Muscle of leg (tissue), 11 donors: ENCODE measurements around the gene JAGN1. TPM values are rescaled to one million over a fixed set of nuclear protein-coding genes. Genes with fewer than 3 reads are reported as not detected.
"Not testable (repeated sequence)": the region's sequence is repeated elsewhere in the genome, so short reads cannot be mapped to it uniquely, and the experiment has no call there.

Source experiments
- DNase-seq: peaks from one replicate; pipeline ENCODE4 v3.0.0; 2013
- H3K27ac ChIP-seq: one replicate; pipeline ENCODE4 v1.5.1; 2013; ENCODE audit warnings: mild to moderate bottlenecking, low read length, control low read depth
- H3K27me3 ChIP-seq: one replicate; pipeline ENCODE4 v1.6.1; 2013; ENCODE audit warnings: low read length; ENCODE audit not compliant: control insufficient read depth, insufficient read depth
- H3K36me3 ChIP-seq: one replicate; pipeline ENCODE4 v1.6.1; 2013; ENCODE audit warnings: low read length; ENCODE audit not compliant: control insufficient read depth, insufficient read depth
- H3K4me1 ChIP-seq: one replicate; pipeline ENCODE4 v1.6.1; 2013; ENCODE audit warnings: low read length; ENCODE audit not compliant: control insufficient read depth, insufficient read depth
- H3K4me3 ChIP-seq: one replicate; pipeline ENCODE4 v1.5.1; 2013; ENCODE audit warnings: low read length, control low read depth
- H3K9me3 ChIP-seq: replicated peaks from 2 replicates; pipeline ENCODE4 v1.6.1; 2013; ENCODE audit warnings: low read depth, low read length; ENCODE audit not compliant: control insufficient read depth
- WGBS: methylation state at CpG from one replicate; pipeline ENCODE4 v1.1.5; 2013; ENCODE audit warnings: missing lambda C conversion rate; ENCODE audit not compliant: insufficient coverage; 5-methylcytosine and 5-hydroxymethylcytosine counted together
- polyA plus RNA-seq, 8 donors: library from polyadenylated mRNA; unstranded; fragments of 120-200 nt; gene quantifications; one replicate each; pipeline versions ENCODE4 v1.2.1 to v1.2.3, GENCODE V29; 2013; ENCODE audit warnings: inconsistent platforms in 1 of 8, low replicate concordance in 1 of 8; ENCODE audit not compliant: insufficient read length in 8 of 8, insufficient read depth in 1 of 8
- total RNA-seq: library from RNA; stranded (reverse); fragments of 120-200 nt; gene quantifications from one replicate; pipeline ENCODE4 v1.2.4, GENCODE V29; 2013

JAGN1 gene
- total and polyA plus RNA-seq, 9 donors = 19.7 to 33.3 (median 29.8) TPM

DNA sequence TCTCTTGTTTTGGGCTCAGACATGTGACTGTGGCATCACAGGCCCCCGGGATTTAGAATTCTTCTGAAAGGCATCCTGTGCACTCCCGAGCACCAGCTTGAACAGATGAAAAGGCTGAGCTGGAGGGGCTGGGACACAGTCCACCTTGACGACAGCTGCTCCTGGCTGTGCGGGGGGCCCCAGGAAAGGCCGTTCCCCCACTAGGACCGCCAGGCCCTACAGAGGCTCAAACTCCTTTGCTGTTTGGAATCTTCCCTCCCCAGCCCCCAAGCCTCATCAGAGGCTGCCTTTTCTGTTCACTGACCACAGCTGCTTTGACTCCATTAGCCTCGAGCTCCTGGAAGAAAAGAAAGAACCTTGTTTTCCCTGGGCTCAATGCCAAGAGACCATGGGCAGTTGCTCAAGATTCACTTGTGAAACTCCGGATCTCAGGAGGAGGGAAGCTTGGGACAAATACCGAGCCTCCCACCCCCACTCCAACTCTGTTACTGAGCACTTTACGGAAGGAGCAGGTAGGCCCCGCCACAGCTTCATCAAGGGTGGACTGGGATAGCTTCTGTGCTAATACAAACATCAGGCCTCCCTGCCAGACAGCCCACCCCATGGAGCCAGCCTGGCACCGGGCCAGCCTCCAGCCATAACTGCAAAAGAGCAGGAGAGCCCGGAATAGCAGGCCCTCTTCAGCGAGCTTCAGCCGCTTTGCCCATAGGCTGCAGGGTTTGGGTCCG, 26.0 kb upstream of the JAGN1 start:
- Histone ChIP-seq H3K9me3 (no peaks in the 10 kb centered on the region), H3K4me3 (no peak overlapping the region), H3K36me3 (no peaks in the 10 kb centered on the region), H3K27me3 (no peaks in the 10 kb centered on the region), H3K4me1 (peaks cover 31% of the 10 kb centered on the region), H3K27ac (peak overlapping the region; percentile 77)
- WGBS = 38% methylated on average over 10 of the region's 16 CpGs
- peak; percentile 90 for DNase-seq

DNA sequence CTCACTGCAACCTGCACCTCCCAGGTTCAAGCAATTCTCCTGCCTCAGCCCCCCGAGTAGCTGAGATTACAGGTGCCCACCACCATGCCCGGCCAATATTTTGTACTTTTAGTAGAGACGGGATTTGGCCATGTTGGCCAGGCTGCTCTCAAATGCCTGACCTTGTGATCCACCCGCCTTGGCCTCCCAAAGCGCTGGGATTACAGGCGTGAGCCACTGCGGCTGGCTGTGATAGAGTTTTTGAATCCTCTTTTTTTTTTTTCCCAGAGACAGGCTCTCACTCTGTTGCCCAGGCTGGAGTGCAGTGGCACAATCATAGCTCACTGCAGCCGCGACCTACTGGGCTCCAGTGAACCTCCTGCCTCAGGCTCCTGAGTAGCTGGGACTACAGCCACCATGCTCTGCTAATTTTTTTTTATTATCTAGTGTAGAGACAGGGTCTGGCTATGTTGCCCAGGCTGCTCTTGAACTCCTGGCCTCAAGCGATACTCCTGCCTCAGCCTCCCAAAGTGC, 25.2 kb upstream of the JAGN1 start:
- 67% methylated on average over 2 of the region's 10 CpGs for WGBS
- not testable (repeated sequence) for H3K4me3 ChIP-seq, DNase-seq, H3K9me3 ChIP-seq, H3K27me3 ChIP-seq, H3K36me3 ChIP-seq
- peaks cover 31% of the 10 kb centered on the region for H3K4me1 ChIP-seq
- peak overlapping the region; percentile 77 for H3K27ac ChIP-seq

DNA sequence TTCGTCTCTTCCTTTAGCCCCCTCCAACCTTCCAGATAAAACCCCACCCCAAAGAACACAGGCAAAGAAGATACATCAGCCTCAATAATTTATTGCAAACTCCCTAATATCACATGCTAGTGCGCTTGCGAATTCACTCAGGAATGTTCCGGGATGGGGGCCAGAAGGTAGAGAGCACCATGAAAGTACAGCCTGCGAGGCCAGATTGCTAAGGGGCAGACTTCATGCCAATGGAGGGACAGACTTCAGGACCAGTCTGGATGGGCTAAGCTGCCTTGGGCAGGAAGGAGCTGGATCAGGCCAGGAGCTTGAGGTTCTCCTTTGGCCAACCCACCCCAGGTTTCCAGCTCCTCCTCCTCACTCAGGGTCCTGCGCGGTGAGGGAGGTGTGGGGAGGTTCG, 23.8 kb upstream of the JAGN1 start:
- 52% methylated on average over 2 of the region's 8 CpGs for WGBS
- H3K27me3 ChIP-seq = no peaks in the 10 kb centered on the region
- peaks cover 31% of the 10 kb centered on the region for H3K4me1 ChIP-seq
- no peak overlapping the region for H3K4me3 ChIP-seq
- DNase-seq = no peak
- H3K27ac ChIP-seq = no peak overlapping the region
- H3K9me3 ChIP-seq = no peaks in the 10 kb centered on the region
- no peaks in the 10 kb centered on the region for H3K36me3 ChIP-seq

DNA sequence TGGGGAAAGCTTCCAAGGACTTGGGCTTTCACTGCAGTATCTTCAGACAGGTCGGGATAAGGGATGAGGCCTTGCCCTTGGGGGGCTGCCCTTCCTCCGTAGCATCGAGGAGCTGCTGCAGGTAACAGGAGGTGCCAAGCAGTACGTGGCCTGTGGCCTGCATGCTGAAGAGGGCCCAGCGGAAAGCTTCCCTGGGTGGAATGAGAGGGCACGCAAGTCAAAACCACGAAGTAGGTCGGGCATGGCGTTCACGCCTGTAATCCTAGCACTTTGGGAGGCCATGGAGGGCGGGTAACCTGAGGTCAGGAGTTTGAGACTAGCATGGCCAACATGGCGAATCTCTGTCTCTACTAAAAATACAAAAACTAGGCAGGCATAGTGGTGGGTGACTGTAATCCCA, 23.3 kb upstream of the JAGN1 start:
- Histone ChIP-seq H3K27ac (no peak overlapping the region), H3K4me3 (no peak overlapping the region), H3K4me1 (peaks cover 31% of the 10 kb centered on the region), H3K9me3 (no peaks in the 10 kb centered on the region), H3K27me3 (no peaks in the 10 kb centered on the region), H3K36me3 (no peaks in the 10 kb centered on the region)
- 87% methylated on average over 6 of the region's 12 CpGs for WGBS
- DNase-seq = no peak

DNA sequence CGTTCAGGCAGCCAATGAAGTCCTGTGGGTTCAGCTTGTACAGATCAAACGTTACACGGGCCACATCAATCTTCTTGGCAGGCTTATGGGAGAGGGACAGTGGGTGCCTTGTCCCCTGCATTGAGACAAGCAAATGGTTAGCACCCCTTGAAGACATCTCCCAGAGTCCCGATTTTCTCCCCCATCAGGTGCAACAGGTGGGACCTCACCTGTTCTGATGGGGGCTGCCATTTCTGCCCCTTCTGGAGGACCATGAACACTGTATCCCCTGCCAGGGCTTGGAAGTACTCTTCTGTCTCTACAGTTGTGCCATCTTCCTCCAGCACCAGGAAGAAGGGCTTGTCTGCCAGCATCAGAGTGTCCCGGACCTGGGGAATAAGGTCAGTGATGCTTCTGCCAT, 20.5 kb upstream of the JAGN1 start:
- 79% methylated on average over 5 of the region's 5 CpGs for WGBS
- Histone ChIP-seq H3K27me3 (no peaks in the 10 kb centered on the region), H3K9me3 (no peaks in the 10 kb centered on the region), H3K27ac (no peak overlapping the region), H3K4me1 (peaks cover 5% of the 10 kb centered on the region), H3K4me3 (no peak overlapping the region), H3K36me3 (no peaks in the 10 kb centered on the region)
- no peak for DNase-seq

DNA sequence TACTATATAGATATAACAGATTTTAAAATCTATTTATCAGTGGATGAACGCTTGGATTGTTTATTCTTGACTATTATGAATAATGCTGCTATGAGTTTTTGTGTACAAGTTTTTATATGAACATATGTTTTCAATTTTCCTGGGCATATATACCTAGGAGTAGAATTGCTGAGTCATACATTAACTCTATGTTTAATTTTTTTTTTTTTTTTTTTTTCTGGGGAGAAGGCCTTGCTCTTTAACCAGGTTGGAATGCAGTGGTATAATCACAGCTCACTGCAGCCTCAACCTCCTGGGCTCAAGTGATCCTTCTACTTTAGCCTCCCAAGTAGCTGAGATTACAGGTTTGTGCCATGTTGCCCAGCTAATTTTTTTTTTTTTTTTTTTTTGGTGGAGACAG, 19.4 kb upstream of the JAGN1 start:
- WGBS = no CpG with 5 or more reads among the region's 1 CpG
- DNase-seq = no peak
- no peaks in the 10 kb centered on the region for H3K36me3 ChIP-seq
- H3K4me1 ChIP-seq = no peaks in the 10 kb centered on the region
- no peaks in the 10 kb centered on the region for H3K9me3 ChIP-seq
- H3K27ac ChIP-seq = no peak overlapping the region
- no peaks in the 10 kb centered on the region for H3K27me3 ChIP-seq
- no peak overlapping the region for H3K4me3 ChIP-seq

DNA sequence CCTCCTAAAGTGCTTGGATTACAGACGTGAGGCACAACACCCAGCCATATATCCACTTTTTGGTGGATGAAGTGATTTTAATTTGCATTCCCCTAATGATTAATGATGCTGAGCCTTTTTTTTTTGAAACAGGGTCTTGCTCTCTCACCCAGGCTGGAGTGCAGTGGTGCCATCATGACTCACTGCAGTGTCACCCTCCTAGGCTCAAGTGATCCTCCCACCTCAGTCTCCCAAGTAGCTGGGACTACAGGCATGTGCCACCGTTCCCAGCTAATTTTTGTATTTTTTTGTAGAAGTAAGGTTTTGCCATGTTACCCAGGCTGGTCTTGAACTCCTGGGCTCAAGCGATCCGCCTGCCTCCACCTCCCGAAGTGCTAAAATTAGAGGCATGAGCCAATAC, 18.3 kb upstream of the JAGN1 start:
- WGBS = 100% methylated on average over 2 of the region's 5 CpGs
- not testable (repeated sequence) for H3K27ac ChIP-seq, H3K4me1 ChIP-seq, H3K36me3 ChIP-seq, H3K27me3 ChIP-seq, H3K9me3 ChIP-seq, H3K4me3 ChIP-seq, DNase-seq

DNA sequence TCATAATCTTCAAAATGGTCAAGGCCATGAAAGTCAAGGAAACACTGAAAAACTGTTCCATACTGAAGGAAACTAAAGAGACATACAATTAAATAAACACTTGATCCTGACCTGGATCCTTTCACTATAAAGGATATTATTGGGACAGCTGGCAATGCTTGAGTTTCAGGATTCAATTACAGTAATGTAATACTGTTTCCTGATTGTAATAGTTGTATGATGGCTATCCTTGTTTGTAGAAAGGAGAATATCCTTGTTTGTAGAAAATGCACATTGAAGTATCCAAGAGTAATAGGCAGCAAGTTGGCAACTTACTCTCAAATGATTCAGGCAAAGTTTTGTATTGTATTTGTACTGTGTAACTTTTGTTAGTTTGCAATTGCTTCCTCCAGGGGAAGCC, 15.0 kb upstream of the JAGN1 start:
- DNase-seq = no peak
- Histone ChIP-seq H3K4me3 (no peak overlapping the region), H3K27ac (no peak overlapping the region), H3K27me3 (no peaks in the 10 kb centered on the region), H3K4me1 (no peaks in the 10 kb centered on the region), H3K36me3 (no peaks in the 10 kb centered on the region), H3K9me3 (no peaks in the 10 kb centered on the region)

DNA sequence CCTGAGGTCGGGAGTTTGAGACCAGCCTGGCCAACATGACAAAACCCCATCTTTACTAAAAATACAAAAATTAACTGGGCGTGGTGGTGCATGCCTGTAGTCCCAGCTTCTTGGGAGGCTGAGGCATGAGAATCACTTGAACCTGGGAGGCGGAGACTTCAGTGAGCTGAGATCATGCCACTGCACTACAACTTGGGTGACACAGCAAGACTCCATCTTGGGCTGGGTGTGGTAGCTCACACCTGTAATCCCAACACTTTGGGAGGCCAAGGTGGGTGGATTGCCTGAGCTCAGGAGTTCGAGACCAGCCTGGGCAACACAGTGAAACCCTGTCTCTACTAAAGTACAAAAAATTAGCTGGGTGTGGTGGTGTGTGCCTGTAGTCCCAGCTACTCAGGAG, 14.2 kb upstream of the JAGN1 start:
- H3K27me3 ChIP-seq = not testable (repeated sequence)

DNA sequence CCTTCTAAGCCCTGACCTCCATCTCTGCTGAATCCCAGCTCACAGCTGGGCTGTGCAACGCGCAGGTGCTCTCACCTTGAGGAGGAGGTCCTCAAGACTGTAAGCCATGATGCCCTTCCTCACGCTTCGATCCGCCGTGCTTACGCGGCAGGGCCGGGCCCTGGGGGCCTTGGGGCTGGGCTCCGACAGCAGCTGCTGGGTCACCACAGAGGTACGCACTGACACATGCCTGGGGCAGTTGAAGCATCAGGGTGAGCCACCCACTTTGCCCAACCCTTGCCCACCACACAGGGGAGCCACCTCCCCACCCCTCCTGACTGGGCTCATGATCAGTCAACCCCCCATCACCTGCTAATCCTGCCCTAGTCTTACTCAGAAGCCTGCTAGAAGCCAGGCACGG, 13.4 kb upstream of the JAGN1 start:
- no peak for DNase-seq
- Histone ChIP-seq H3K9me3 (no peaks in the 10 kb centered on the region), H3K36me3 (no peaks in the 10 kb centered on the region), H3K27ac (no peak overlapping the region), H3K4me1 (no peaks in the 10 kb centered on the region), H3K4me3 (no peak overlapping the region), H3K27me3 (no peaks in the 10 kb centered on the region)
- 85% methylated on average over 11 of the region's 12 CpGs for WGBS

More for the DNA sequence above, 14.2 kb upstream of the JAGN1 start:
- WGBS = 100% methylated on average over 2 of the region's 4 CpGs
- not testable (repeated sequence) for H3K9me3 ChIP-seq, H3K4me1 ChIP-seq, H3K36me3 ChIP-seq, DNase-seq, H3K4me3 ChIP-seq, H3K27ac ChIP-seq

DNA sequence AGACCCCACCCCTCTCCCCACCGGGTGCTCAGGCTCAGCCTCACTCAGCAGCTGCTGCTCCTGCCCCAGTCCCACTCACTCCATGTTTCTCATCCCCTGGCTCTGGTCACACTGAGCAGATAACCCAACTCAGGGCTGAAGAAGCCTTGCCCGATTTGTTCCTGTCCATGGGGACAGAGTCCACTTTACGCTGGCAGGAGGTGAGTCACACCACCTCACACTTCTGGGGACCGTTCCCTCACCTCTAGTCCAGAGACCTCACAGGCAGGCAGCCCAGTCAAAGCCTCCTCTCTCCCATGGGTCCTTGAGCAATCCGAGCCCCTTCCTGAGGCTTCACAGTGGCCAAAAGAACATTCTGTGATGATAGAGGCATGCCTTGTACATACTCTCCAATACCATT, 11.7 kb upstream of the JAGN1 start:
- Histone ChIP-seq H3K4me1 (peaks cover 2% of the 10 kb centered on the region), H3K27ac (no peak overlapping the region), H3K27me3 (no peaks in the 10 kb centered on the region), H3K4me3 (no peak overlapping the region), H3K36me3 (no peaks in the 10 kb centered on the region), H3K9me3 (no peaks in the 10 kb centered on the region)
- DNase-seq = no peak
- WGBS = 42% methylated on average over 3 of the region's 5 CpGs
